22Rv1 (cell line): ENCODE results near the gene UCK1.

ENCODE experiments used
- CTCF ChIP-seq: fragments of 450-650 bp; IDR thresholded peaks from 2 replicates; pipeline ENCODE4 v1.5.1; 2017; ENCODE audit warnings: mild to moderate bottlenecking
- ZFX ChIP-seq: fragments of 450-650 bp; IDR thresholded peaks from 2 replicates; pipeline ENCODE4 v1.6.1; 2017; ENCODE audit warnings: antibody characterized with exemption, borderline replicate concordance

GRCh38 chr9:131530546-131530919 is 530 bp downstream of the UCK1 start:
- TF ChIP-seq CTCF (peak; percentile 43), ZFX (no peak)
